AG09319 (cell line): Measurements from ENCODE around the gene PLCB1.

ENCODE experiments used
- DNase-seq: peaks from one replicate; pipeline ENCODE4 v3.0.0-alpha.2; 2010; ENCODE audit warnings: low read depth; ENCODE audit errors: extremely low read depth
- TF ChIP-seq, protein P1 (sequence below): IDR thresholded peaks from 2 replicates; pipeline ENCODE4 v1.5.1; 2011; ENCODE audit warnings: low read depth, mild to moderate bottlenecking, inconsistent platforms, low read length, moderate library complexity

Gene PLCB1

DNA sequence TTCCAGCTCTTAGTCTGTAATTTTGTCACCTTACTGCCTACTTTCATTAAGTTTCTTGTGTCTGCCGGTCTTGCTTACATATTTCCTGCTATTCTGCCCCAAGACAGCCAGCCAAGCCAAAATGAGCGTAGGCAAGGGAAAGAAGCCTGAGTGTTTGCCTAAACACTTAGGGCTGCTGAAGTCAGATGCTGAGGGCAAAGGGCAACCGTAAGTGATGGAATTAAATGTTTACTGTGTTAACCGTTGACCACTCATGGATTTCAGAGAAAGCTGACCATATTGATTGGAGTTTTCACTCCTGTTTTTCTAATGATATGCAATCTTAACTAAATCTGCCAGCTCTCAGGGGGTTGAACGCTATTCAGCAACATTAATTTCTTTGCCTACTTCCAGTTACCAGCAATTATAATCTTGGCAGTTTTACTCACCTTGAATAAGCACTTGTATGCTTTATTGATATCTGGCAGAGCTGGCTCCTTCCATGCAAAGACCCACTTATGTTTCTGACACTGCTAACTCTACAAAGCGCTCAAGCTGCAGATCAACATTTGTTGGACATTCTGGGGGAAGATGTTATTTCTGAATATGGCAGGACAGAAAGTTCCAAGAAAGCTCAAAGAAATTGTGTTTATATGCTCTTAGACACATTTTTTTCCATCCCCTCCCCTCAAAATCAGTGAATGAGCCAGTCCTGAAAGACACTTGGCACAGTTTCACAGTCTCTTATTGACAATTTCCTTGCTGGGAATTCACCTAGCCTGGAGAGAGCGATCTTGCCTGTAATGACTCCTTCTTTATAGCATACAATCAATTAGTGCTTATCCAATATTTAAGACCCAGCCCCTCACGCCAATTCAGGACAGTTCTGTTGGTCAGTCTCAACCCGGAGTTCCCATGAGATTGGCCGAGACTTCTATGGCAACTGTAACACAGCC lies 183.8 kb downstream of the PLCB1 start:
- no peak for DNase-seq
- TF ChIP-seq, protein P1, sequence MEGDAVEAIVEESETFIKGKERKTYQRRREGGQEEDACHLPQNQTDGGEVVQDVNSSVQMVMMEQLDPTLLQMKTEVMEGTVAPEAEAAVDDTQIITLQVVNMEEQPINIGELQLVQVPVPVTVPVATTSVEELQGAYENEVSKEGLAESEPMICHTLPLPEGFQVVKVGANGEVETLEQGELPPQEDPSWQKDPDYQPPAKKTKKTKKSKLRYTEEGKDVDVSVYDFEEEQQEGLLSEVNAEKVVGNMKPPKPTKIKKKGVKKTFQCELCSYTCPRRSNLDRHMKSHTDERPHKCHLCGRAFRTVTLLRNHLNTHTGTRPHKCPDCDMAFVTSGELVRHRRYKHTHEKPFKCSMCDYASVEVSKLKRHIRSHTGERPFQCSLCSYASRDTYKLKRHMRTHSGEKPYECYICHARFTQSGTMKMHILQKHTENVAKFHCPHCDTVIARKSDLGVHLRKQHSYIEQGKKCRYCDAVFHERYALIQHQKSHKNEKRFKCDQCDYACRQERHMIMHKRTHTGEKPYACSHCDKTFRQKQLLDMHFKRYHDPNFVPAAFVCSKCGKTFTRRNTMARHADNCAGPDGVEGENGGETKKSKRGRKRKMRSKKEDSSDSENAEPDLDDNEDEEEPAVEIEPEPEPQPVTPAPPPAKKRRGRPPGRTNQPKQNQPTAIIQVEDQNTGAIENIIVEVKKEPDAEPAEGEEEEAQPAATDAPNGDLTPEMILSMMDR = no peak

DNA sequence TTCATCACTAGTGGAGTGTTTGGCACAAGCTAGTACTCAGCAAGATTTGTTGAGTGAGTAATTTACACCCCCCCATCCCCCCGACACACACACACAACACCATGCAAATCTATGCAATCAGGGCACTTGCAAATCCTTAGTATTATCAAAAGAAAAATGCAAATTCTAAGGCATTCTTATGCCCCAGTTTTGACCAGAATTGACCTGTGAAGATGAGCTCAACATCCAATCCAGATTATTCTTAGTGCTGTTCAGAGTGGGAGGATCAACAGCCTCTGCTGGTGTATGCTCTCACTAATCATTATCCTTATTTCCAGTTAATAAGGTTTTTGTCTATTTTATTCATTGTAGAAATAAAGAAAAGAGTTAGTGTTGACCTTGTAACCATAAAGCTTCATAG lies 185.4 kb downstream of the PLCB1 start:
- DNase-seq = no peak
- TF ChIP-seq, protein P1 = no peak

DNA sequence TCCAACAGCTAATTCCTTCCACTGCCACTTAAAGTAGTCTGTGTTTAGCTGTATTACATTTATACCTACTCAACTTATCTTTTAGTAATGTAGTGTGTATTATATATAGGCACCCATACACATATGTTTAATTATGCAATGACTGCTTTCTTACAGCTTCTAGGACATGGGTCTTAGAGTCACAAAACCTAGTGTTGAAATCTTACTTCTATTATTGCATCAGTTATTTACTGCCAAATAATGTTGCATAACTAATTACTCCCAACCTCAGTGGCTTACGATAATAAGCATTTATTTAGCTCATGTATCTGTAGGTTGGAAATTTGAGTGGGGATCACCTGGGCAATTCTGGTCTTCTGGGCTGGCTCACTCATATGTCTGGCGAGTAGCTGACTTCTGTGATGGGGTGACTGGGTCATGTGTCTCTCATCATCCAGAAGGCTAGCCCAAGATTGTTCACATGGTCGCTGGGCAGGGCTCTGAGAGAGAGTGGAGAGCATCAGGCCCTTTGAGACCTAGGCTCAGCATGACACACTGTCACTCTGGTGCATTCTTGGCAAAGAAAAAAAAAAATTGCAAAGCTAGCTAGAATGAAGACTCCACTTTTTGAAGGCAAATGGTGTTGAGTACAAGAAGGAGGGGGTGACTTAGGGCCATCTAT lies 187.0 kb downstream of the PLCB1 start:
- TF ChIP-seq, protein P1 = no peak
- DNase-seq = no peak

DNA sequence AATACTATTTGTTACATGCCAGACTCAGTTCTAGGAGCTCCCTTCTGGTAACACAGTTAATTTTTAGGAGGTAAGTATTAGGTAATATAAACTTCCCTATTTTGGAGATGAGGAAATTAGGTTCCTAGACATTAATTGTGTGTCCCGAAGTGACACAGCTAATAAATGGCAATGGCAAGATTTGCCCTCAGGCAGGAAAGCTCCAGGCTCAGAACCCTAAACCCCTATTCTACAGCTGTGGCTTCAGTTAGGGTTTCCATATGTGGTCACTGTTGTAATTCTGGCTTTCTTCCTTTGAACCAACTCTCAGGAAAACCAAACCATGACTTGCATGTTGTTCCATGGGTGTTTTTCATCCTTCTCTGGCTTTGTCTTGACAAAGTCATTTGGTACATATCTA lies 188.2 kb downstream of the PLCB1 start:
- DNase-seq = no peak
- TF ChIP-seq, protein P1 = no peak

DNA sequence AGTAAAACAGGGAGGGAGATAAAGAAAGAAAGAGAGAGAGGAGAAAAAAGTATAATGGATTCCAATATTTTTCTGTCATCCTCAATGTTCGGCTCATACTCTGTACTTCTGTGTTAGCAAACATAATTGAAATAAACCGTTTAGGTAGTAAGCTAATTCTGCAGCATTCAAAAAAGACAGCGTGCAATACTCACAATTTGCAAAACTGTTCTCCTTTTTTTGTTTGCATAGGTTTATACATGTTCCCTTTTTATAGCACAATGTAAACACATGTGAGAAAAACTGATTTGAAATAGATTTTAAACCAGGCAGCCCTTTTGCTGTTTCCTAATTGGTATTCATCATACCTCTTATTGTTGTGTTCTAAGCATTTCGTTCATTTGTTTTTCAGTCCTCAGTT lies 188.9 kb downstream of the PLCB1 start:
- no peak for DNase-seq
- TF ChIP-seq, protein P1 = no peak

DNA sequence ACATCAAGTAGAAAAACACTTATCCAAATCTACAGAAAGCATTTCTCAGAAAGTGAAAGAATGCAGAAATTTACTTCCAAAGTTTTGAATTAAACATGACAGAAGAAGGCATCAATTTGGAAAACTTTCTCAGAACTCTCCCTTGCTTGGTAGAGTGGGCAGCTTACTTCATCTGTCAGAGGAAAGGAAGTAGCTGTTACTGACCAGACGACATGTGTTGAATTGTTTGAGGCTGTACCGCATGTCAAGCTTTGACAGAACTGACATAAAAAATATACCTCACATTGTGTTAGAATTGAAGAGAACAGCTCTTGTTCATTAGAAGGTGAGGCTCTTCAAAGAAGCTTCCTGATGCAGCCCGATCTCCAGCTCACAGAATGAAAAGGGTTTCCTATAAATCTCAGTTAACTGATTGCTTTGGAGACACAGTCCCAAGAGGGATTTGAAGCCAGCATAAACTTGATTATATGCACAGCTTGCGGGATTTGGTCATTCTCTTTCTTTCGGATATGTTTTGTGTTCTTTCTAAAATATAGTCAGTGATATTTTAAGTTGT lies 190.7 kb downstream of the PLCB1 start:
- TF ChIP-seq, protein P1 = no peak
- DNase-seq = no peak

DNA sequence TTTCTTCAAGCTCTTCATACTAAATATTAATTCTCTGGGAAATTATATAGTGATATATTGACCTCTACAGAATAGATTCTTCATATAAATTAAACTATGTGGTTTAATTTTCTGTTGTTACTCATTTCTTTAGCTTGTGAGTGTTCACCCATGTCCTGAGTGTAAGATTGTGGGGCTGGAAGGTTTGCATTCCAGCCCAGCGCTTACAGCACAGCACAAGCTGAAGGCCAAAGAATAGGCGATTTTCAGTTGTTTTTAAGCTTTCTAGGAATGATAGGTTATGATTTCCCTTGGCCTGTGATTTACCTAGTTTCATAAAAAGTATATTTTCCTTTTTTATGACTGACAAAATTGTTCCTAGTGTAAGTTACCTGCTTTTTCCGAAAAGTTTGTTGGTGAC lies 194.1 kb downstream of the PLCB1 start:
- TF ChIP-seq, protein P1 = no peak
- DNase-seq = no peak
